Cardiac fibroblast (primary cell): ENCODE results near the gene TWSG1.

ENCODE experiments used
- DNase-seq, 2 donors: peaks; one replicate each; pipeline versions ENCODE4 v3.0.0 to v3.0.0-alpha.2; 2010; ENCODE audit warnings: low read depth in 2 of 2
- H3K4me3 ChIP-seq, 2 donors: replicated peaks in 1 of 2; 1 replicate in 1 of 2; 2 replicates in 1 of 2; pipeline ENCODE4 v1.5.1; 2011; ENCODE audit warnings: low read depth in 2 of 2, low read length in 2 of 2, mild to moderate bottlenecking in 2 of 2, moderate library complexity in 1 of 2
- TF ChIP-seq, protein P1 (sequence below): IDR thresholded peaks from one replicate; pipeline ENCODE4 v1.5.1; 2011; ENCODE audit warnings: low read depth, mild to moderate bottlenecking, low read length, inconsistent platforms

TWSG1 gene

DNA sequence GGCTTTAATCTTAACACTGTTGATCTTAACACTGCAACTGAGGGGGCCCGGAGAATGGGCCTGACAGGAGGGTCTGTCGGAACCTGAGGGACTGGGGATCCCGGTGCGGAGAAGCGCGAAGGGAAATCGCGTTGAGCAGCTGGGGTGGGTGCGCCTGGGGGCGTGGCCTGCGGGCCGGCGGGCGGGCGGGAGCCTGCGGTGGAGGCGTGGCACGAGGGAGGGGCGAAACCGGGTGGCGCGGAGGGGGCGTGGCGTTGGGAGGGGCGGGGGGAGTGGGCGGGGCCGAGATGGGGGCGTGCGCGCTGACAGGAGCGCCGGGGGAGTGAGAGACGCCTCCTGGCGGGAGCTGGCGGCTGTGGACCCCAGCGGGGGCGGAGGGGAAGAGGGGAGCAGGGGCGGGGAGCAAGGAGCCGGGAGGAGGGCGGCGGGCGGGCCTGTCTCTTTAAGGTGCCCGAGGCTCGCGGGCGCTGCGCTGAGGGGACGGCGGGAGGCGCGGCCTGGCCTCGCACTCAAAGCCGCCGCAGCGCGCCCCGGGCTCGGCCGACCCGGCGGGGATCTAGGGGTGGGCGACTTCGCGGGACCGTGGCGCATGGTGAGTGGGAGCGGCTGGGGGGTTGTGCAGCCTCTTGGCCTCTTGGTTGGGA is at the start of gene TWSG1:
Gene TWSG1 (plus strand): TSS at position 445 of the 644 bp plus-strand sequence. CDS start 2,457 bp downstream, outside the sequence.
- H3K4me3 ChIP-seq: peak within 1 kb of the TSS; percentile 56 to 73
- peak; percentile 96 to 98 for DNase-seq
- TF ChIP-seq, protein P1, sequence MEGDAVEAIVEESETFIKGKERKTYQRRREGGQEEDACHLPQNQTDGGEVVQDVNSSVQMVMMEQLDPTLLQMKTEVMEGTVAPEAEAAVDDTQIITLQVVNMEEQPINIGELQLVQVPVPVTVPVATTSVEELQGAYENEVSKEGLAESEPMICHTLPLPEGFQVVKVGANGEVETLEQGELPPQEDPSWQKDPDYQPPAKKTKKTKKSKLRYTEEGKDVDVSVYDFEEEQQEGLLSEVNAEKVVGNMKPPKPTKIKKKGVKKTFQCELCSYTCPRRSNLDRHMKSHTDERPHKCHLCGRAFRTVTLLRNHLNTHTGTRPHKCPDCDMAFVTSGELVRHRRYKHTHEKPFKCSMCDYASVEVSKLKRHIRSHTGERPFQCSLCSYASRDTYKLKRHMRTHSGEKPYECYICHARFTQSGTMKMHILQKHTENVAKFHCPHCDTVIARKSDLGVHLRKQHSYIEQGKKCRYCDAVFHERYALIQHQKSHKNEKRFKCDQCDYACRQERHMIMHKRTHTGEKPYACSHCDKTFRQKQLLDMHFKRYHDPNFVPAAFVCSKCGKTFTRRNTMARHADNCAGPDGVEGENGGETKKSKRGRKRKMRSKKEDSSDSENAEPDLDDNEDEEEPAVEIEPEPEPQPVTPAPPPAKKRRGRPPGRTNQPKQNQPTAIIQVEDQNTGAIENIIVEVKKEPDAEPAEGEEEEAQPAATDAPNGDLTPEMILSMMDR: peak; percentile 31

DNA sequence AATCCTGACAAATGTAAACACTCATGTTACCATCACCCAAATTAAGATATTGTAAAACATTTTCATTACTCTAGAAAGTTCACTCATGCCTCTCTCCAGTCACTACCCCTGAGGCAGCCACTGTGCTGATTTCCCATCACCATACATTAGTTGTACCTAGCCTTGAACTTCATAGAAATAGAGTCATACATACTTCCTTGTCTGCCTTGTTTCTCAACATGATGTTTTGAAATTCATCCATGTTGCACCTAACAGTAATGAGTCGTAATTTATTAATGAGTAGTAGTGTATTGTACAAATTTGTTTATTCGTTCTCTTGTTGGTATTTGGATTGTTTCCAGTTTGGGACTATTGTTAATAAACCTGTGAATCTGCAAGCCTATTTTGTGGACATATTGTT is 49.0 kb upstream of the TWSG1 start:
- no peak for DNase-seq
- H3K4me3 ChIP-seq: no peak overlapping the region
- TF ChIP-seq, protein P1: no peak

DNA sequence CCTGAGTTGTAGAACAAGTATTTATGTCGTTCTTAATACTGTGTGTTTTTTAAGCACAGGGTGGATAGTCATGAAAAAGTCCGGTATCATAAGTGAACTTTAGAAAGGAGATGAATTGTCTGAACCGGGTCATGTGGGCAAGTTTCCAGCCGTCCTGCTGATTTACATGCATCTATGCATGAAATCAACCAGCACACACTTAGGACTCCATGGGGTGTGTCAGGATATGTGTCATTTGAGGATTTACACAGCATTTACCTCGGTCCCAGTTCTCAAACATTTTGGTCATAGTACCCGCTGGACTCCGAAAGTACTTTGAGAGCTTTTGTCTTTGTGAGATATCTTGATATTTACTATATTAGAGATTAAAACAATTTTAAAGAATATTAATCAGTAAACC is 47.5 kb upstream of the TWSG1 start:
- TF ChIP-seq, protein P1: no peak
- DNase-seq: no peak

DNA sequence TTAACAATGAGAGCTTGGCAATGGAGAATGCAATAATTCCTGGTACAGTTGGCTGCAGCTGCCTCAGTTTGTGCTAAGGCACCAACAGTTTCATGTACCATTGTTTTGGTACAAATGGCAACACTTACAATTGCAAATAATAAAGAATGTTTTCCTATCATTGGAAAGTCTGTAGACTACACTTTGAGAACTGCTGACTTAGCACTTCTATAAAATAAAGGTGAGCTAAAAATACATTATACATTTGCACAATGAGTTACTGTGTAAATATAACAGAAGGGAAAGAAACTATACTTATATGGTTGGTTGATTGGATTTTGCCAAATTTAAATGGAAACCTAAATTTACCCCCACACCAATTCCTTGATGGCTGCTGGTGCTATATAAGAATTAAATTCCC is 44.9 kb upstream of the TWSG1 start:
- DNase-seq: no peak
- H3K4me3 ChIP-seq: no peak overlapping the region
- TF ChIP-seq, protein P1: no peak

More for the DNA sequence above, 47.5 kb upstream of the TWSG1 start:
- no peak overlapping the region for H3K4me3 ChIP-seq

DNA sequence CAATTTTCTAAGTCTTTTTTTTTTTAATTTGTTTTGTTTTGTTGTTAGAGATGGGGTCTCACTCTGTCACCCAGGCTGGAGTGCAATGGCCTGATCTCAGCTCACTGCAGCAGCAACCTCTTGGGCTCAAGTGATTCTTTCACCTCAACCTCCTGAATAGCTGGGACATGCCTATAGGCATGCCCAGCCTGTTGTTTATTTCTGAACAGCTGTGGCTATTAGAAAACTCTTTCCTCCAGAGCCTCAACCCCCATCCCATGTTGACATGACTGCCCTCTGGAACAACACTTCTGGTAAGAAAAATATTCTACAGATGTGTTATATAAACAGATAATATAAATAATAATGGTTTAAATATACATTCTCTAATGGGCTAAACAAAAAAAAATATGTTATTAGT is 44.4 kb upstream of the TWSG1 start:
- H3K4me3 ChIP-seq: no peak overlapping the region
- DNase-seq: peak in 1 of 2 donors; percentile 14
- TF ChIP-seq, protein P1: no peak

DNA sequence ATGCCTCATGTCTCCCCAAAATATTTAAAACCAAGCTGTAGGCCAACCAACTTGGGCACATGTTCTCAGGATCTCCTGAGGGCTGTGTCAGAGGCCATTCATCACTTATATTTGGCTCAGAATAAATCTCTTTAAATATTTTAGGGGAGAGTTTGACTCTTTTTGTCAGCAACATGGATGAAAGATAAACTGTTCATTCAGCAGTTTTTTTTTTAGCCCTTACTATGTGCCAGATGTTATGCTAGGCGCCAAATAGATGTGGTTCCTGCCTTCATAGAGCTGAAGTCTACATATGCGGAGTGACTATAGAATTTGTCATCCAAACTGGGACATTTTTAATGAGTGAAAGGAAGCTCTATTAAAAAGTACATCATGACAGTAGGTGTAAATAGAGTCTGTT is 42.5 kb upstream of the TWSG1 start:
- H3K4me3 ChIP-seq: no peak overlapping the region
- TF ChIP-seq, protein P1: no peak
- no peak for DNase-seq

DNA sequence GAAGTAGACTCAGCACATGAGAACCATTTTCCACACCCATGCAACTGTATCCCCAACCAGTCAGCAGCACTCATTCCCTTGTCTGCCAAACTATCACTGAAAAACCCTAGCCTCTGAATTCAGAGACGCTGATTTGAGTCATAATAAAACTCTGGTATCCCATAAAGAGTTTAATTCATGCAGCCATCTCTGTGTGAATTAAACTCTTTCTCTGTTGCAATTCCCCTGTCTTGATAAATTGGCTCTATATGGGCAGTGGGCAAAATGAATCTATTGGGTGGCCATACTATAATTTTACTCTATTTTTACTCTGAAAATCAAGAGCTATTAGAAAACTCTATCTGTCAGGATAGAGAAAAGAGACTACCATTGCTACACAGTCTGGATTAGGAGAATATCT is 40.6 kb upstream of the TWSG1 start:
- TF ChIP-seq, protein P1: no peak
- H3K4me3 ChIP-seq: no peak overlapping the region
- DNase-seq: no peak
